Activated CD8-positive, alpha-beta memory T cell treated with anti-CD3 and anti-CD28 coated beads, Interleukin-2, amount 50 U/mL, for 24 hours (primary cell): ENCODE data around the gene NUFIP2.
"Not testable (repeated sequence)": the region's sequence is repeated elsewhere in the genome, so short reads cannot be mapped to it uniquely, and the experiment has no call there.

Experiments
- DNase-seq: peaks from one replicate; pipeline ENCODE4 v3.0.0-alpha.2; 2020; ENCODE audit errors: extremely low read depth

NUFIP2 gene

GRCh38 chr17:29237476-29238132 lies 56.3 kb downstream of the NUFIP2 start:
- DNase-seq = no peak

GRCh38 chr17:29235904-29236303 lies 58.0 kb downstream of the NUFIP2 start:
- no peak for DNase-seq

GRCh38 chr17:29234972-29235371 lies 59.0 kb downstream of the NUFIP2 start:
- not testable (repeated sequence) for DNase-seq

GRCh38 chr17:29233301-29233700 lies 60.6 kb downstream of the NUFIP2 start:
- no peak for DNase-seq

GRCh38 chr17:29225396-29225795 lies 68.6 kb downstream of the NUFIP2 start:
- no peak for DNase-seq

GRCh38 chr17:29221338-29221737 lies 72.6 kb downstream of the NUFIP2 start:
- not testable (repeated sequence) for DNase-seq

- DNase-seq = peak; percentile 38
Observed at GRCh38 chr17:29219378-29220047, 74.4 kb downstream of the NUFIP2 start.

- DNase-seq = no peak
Observed at GRCh38 chr17:29216856-29217255, 77.1 kb downstream of the NUFIP2 start.

- DNase-seq = no peak
Observed at GRCh38 chr17:29216181-29216580, 77.8 kb downstream of the NUFIP2 start.

- no peak for DNase-seq
Observed at GRCh38 chr17:29215717-29216116, 78.2 kb downstream of the NUFIP2 start.

GRCh38 chr17:29215174-29215573 lies 78.8 kb downstream of the NUFIP2 start:
- no peak for DNase-seq

GRCh38 chr17:29214215-29215146 lies 79.5 kb downstream of the NUFIP2 start:
- DNase-seq = no peak

- DNase-seq = no peak
Observed at GRCh38 chr17:29212681-29213121, 81.2 kb downstream of the NUFIP2 start.

- no peak for DNase-seq
Observed at GRCh38 chr17:29212094-29212631, 81.8 kb downstream of the NUFIP2 start.

- DNase-seq = no peak
Observed at GRCh38 chr17:29210879-29211278, 83.1 kb downstream of the NUFIP2 start.

GRCh38 chr17:29209073-29209472 lies 84.9 kb downstream of the NUFIP2 start:
- DNase-seq = no peak

- no peak for DNase-seq
Observed at GRCh38 chr17:29207975-29208374, 86.0 kb downstream of the NUFIP2 start.
